ENCODE results near the gene JAG2.

Gene JAG2

GRCh38 chr14:105207996-105208737, 39.6 kb upstream of the JAG2 start:
- H3K4me3 ChIP-seq (ENCODE audit: low read depth, low read length): no peak overlapping the region
- TF ChIP-seq, protein P1, sequence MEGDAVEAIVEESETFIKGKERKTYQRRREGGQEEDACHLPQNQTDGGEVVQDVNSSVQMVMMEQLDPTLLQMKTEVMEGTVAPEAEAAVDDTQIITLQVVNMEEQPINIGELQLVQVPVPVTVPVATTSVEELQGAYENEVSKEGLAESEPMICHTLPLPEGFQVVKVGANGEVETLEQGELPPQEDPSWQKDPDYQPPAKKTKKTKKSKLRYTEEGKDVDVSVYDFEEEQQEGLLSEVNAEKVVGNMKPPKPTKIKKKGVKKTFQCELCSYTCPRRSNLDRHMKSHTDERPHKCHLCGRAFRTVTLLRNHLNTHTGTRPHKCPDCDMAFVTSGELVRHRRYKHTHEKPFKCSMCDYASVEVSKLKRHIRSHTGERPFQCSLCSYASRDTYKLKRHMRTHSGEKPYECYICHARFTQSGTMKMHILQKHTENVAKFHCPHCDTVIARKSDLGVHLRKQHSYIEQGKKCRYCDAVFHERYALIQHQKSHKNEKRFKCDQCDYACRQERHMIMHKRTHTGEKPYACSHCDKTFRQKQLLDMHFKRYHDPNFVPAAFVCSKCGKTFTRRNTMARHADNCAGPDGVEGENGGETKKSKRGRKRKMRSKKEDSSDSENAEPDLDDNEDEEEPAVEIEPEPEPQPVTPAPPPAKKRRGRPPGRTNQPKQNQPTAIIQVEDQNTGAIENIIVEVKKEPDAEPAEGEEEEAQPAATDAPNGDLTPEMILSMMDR (IDR thresholded peaks at IDR 0.05; ENCODE audit: low read depth, low read length): no peak

DNA sequence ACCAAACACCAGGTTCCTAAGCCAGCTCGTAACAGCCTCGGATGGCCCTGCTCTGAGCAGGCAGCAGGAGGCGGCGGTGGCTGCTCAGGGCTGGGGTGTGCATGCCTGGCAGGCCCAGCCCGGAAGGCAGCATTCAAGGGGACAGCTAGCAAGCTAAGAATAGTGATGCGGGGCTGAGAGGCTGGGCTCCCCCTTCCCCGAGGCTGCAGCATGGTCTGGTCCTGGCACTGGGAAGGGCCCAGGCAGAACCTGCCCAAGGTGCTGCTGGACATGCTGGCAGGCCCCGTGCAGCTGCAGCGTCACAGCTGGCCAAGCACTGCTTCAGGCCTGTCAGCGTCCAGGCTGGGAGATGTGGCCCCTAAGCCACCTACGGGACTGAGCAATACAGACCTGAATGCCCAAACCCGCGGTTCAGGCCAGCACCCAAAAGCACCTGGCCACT, 38.9 kb upstream of the JAG2 start:
- TF ChIP-seq, protein P1 (IDR thresholded peaks at IDR 0.05; ENCODE audit: low read depth, low read length): no peak
- no peak overlapping the region for H3K4me3 ChIP-seq (ENCODE audit: low read depth, low read length)

- no peak overlapping the region for H3K4me3 ChIP-seq (ENCODE audit: low read depth, low read length)
- TF ChIP-seq, protein P1 (IDR thresholded peaks at IDR 0.05; ENCODE audit: low read depth, low read length): no peak
These were observed 38.3 kb upstream of the JAG2 start for GRCh38 chr14:105206873-105207272.

DNA sequence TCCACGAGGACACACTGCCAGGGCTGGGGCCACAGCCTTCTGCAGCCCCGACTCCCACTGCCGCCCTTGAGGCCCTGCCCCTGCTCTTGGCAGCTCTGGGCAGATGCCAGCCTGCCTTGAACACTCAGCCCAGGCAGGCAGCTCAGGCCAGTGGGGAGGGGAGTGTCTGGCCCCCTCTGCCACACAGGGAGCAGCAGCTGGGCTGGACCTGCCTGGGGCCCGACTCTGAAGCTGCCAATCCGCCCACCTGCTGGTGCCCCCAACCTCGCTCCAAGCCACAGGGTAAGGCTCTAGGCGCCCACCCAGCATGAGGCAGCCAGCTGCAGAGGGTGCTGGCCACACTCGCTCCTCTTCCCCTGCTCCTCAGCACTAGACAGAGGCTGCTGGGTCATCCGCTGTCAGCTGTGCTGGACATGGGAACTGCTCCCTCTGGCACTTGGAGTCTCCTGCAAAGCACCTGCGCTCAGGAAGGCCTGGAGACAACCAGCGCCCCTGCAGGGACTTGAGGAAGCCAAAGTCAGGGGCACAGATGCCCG, 37.2 kb upstream of the JAG2 start:
- H3K4me3 ChIP-seq (ENCODE audit: low read depth, low read length): no peak overlapping the region
- TF ChIP-seq, protein P1 (IDR thresholded peaks at IDR 0.05; ENCODE audit: low read depth, low read length): no peak

DNA sequence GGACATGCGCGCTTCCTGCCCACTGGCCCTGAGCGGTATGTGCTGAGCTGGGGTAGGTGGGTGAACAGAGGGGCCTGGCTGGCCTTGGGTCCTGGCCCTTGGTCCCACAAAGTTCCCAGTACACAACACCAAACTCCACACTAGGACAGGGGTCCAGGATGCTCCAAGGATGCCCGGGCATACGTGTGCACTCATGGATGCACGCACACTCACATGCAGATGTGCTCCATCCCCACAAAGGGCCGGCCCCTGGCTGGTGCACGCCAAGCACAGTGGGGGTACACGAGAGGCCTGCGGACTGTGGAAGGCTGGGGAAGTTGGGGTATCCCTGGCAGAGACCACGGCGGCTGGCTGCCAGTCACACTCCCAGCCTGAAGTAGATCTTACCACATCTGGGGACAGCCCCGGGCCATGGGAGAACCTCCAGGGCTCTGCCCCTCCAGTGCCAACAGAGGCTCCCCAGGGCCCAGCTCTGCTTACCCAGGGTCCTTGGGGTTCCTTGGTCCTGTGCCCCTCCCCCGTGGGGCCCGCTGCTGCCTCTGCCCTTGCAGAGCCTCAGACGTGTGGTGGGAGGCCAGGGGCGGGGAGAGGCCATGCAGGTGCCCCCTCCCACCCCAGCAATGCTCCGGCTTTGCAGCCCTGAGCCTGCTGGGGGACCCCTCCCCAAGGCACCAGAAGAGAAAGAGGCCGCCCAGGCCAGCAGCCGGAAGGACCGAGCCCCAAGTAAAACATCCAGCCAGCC, 36.5 kb upstream of the JAG2 start:
- H3K4me3 ChIP-seq (ENCODE audit: low read depth, low read length): no peak overlapping the region
- TF ChIP-seq, protein P1 (IDR thresholded peaks at IDR 0.05; ENCODE audit: low read depth, low read length): no peak

DNA sequence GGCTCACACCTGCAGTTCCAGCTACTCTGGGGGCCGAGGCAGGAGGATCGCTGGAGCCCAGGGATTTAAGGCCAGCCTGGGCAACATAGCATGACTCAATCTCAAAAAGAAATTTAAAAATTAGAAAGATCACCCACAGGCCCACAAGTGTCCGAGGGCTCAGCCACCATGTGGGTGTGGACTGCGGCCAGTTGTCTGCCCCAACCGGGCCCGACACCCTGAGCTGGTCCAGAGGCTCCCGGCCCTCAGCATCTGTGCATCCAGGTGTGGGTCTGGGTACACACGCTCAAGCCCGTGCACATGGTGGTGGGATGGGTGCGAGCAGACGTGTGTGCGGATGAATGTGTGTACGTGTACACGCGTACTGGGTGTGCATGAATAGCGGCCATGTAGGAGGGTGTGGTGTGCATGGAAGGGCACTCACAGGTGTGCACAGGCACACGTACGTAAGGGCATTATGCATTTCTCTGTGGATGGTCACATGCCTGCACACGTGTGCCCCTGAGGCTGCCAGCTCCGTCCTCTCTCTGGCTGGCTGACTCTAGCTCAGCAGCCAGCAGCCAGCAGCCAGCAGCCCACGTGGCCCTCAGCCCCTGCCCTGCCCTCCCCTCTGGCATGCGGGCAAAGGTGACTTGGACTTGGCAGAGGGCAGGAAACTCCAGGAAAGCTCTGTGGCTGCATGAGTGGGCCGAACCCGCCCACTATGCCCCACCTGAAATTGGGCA, 35.8 kb upstream of the JAG2 start:
- no peak overlapping the region for H3K4me3 ChIP-seq (ENCODE audit: low read depth, low read length)
- TF ChIP-seq, protein P1 (IDR thresholded peaks at IDR 0.05; ENCODE audit: low read depth, low read length): no peak
